ENCODE results near the gene TRAF3IP1. TPM values are rescaled to one million over a fixed set of nuclear protein-coding genes. Genes with fewer than 3 reads are reported as not detected.

The TRAF3IP1 gene
- total RNA-seq, 1 donor from 2014 or later = 22.4 TPM

- DNase-seq (ENCODE audit: low spot score) = peak; percentile 32
These were observed 128.0 kb downstream of the TRAF3IP1 start for GRCh38 chr2:238448031-238448955.

GRCh38 chr2:238449241-238449640 lies 128.9 kb downstream of the TRAF3IP1 start:
- DNase-seq (ENCODE audit: low spot score) = peak; percentile 41

GRCh38 chr2:238449909-238450417 lies 129.6 kb downstream of the TRAF3IP1 start:
- DNase-seq (ENCODE audit: low spot score) = peak; percentile 65

- peak; percentile 35 for DNase-seq (ENCODE audit: low spot score)
These were observed 130.1 kb downstream of the TRAF3IP1 start for GRCh38 chr2:238450440-238450861.

Other genes starting within 250 kb of the TRAF3IP1 start
- gene ESPNL, start 220.2 kb upstream of the TRAF3IP1 start, total RNA-seq = 2.4 TPM
- gene KLHL30, start 181.8 kb upstream of the TRAF3IP1 start, total RNA-seq = 2.2 TPM
- gene ERFE, start 161.5 kb upstream of the TRAF3IP1 start, total RNA-seq = 1.8 TPM
- 67.4 TPM for gene ILKAP, start 116.8 kb upstream of the TRAF3IP1 start, total RNA-seq
- 3.4 TPM for gene HES6, start 80.5 kb upstream of the TRAF3IP1 start, total RNA-seq
- gene PER2, start 31.9 kb upstream of the TRAF3IP1 start, total RNA-seq = 30.5 TPM
- gene ASB1, start 106.4 kb downstream of the TRAF3IP1 start, total RNA-seq = 26.2 TPM

Data from ureter (tissue), 1 donor.